ENCODE results near the gene TMEM115.

DNA sequence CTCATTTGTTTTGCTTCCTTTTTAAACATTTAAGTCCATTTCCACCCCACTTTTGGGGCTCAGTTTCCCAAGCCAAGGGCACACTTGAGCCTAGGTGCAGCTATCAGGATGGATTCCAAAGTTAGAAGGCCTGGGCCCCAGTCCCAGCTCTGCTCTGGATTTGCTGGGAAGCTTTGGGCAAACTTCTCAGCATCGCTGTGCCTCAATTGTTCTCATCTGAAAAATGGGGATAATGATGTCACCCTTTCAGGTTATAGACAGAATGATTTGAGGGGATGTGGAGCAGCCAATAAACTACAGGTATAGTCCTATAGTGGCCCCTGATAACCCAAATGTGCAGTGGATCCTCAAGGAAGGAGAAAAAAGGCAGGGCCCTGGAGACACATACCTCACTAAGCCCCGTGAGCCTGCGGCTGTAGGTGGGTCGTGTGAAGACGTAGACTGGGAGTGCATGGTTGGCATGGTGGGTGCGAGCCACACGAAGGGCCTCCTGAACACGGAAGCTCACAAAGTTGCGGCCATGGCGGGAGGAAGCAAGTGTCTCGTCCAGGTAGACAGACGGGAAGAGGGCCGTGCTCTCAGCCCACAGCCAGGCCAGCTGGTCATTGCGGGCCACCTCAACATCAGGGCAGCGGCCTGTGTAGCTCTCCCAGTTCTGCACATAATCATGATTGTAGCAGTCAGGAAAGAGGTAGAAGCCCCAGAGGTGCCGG, 40.0 kb downstream of the TMEM115 start:
- TF ChIP-seq, protein P1, sequence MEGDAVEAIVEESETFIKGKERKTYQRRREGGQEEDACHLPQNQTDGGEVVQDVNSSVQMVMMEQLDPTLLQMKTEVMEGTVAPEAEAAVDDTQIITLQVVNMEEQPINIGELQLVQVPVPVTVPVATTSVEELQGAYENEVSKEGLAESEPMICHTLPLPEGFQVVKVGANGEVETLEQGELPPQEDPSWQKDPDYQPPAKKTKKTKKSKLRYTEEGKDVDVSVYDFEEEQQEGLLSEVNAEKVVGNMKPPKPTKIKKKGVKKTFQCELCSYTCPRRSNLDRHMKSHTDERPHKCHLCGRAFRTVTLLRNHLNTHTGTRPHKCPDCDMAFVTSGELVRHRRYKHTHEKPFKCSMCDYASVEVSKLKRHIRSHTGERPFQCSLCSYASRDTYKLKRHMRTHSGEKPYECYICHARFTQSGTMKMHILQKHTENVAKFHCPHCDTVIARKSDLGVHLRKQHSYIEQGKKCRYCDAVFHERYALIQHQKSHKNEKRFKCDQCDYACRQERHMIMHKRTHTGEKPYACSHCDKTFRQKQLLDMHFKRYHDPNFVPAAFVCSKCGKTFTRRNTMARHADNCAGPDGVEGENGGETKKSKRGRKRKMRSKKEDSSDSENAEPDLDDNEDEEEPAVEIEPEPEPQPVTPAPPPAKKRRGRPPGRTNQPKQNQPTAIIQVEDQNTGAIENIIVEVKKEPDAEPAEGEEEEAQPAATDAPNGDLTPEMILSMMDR (IDR thresholded peaks at IDR 0.05), result no peak
- TF ChIP-seq POLR2AphosphoS5 (IDR thresholded peaks at IDR 0.05) (no peak), POLR2A (IDR thresholded peaks at IDR 0.05) (no peak)

Data from prostate gland (tissue), 2 donors.